ENCODE results near the gene NPL. TPM values are rescaled to one million over a fixed set of nuclear protein-coding genes. Genes with fewer than 3 reads are reported as not detected.

The NPL gene
- total RNA-seq, 1 donor from 2014 or later: 4.8 TPM

GRCh38 chr1:182783068-182783467, 6.5 kb upstream of the NPL start:
- DNase-seq (ENCODE audit: low spot score): peak; percentile 28
- TF ChIP-seq CTCF (IDR thresholded peaks at IDR 0.05; ENCODE audit: unreplicated experiment): no peak
- peaks cover 2% of the 10 kb centered on the region for H3K27me3 Mint-ChIP-seq (ENCODE audit: unreplicated experiment)
- no peaks in the 10 kb centered on the region for H3K36me3 Mint-ChIP-seq (ENCODE audit: low read depth, unreplicated experiment)
- peaks cover 19% of the 10 kb centered on the region for H3K4me1 Mint-ChIP-seq (ENCODE audit: unreplicated experiment)
- no peak overlapping the region for H3K4me3 Mint-ChIP-seq (ENCODE audit: unreplicated experiment)
- no peaks in the 10 kb centered on the region for H3K9me3 Mint-ChIP-seq (ENCODE audit: unreplicated experiment)
- no peak overlapping the region for H3K27ac Mint-ChIP-seq (ENCODE audit: unreplicated experiment)

- Mint-ChIP-seq H3K27ac (ENCODE audit: unreplicated experiment) (no peak overlapping the region), H3K36me3 (ENCODE audit: low read depth, unreplicated experiment) (no peaks in the 10 kb centered on the region), H3K4me1 (ENCODE audit: unreplicated experiment) (peaks cover 22% of the 10 kb centered on the region), H3K27me3 (ENCODE audit: unreplicated experiment) (peaks cover 2% of the 10 kb centered on the region), H3K4me3 (ENCODE audit: unreplicated experiment) (no peak overlapping the region), H3K9me3 (ENCODE audit: unreplicated experiment) (no peaks in the 10 kb centered on the region)
- peak; percentile 21 for DNase-seq (ENCODE audit: low spot score)
- peak; percentile 78 for TF ChIP-seq CTCF (IDR thresholded peaks at IDR 0.05; ENCODE audit: unreplicated experiment)
These were observed 4.9 kb upstream of the NPL start for GRCh38 chr1:182784556-182785171.

- Mint-ChIP-seq H3K9me3 (ENCODE audit: unreplicated experiment) (no peaks in the 10 kb centered on the region), H3K36me3 (ENCODE audit: low read depth, unreplicated experiment) (no peaks in the 10 kb centered on the region), H3K27ac (ENCODE audit: unreplicated experiment) (no peak overlapping the region), H3K4me3 (ENCODE audit: unreplicated experiment) (no peak overlapping the region), H3K4me1 (ENCODE audit: unreplicated experiment) (peaks cover 22% of the 10 kb centered on the region), H3K27me3 (ENCODE audit: unreplicated experiment) (peaks cover 4% of the 10 kb centered on the region)
- no peak for DNase-seq (ENCODE audit: low spot score)
- no peak for TF ChIP-seq CTCF (IDR thresholded peaks at IDR 0.05; ENCODE audit: unreplicated experiment)
These were observed 4.4 kb upstream of the NPL start for GRCh38 chr1:182785181-182785580.

GRCh38 chr1:182786223-182786994, 3.2 kb upstream of the NPL start:
- Mint-ChIP-seq H3K9me3 (ENCODE audit: unreplicated experiment) (no peaks in the 10 kb centered on the region), H3K36me3 (ENCODE audit: low read depth, unreplicated experiment) (no peaks in the 10 kb centered on the region), H3K27ac (ENCODE audit: unreplicated experiment) (no peak overlapping the region), H3K4me3 (ENCODE audit: unreplicated experiment) (no peak overlapping the region), H3K27me3 (ENCODE audit: unreplicated experiment) (peaks cover 4% of the 10 kb centered on the region), H3K4me1 (ENCODE audit: unreplicated experiment) (peaks cover 18% of the 10 kb centered on the region)
- peak; percentile 64 for TF ChIP-seq CTCF (IDR thresholded peaks at IDR 0.05; ENCODE audit: unreplicated experiment)
- DNase-seq (ENCODE audit: low spot score): peak; percentile 79

- no peak for DNase-seq (ENCODE audit: low spot score)
- Mint-ChIP-seq H3K4me1 (ENCODE audit: unreplicated experiment) (peaks cover 12% of the 10 kb centered on the region), H3K4me3 (ENCODE audit: unreplicated experiment) (no peak overlapping the region), H3K36me3 (ENCODE audit: low read depth, unreplicated experiment) (no peaks in the 10 kb centered on the region), H3K27ac (ENCODE audit: unreplicated experiment) (no peak overlapping the region), H3K27me3 (ENCODE audit: unreplicated experiment) (peaks cover 4% of the 10 kb centered on the region), H3K9me3 (ENCODE audit: unreplicated experiment) (no peaks in the 10 kb centered on the region)
- no peak for TF ChIP-seq CTCF (IDR thresholded peaks at IDR 0.05; ENCODE audit: unreplicated experiment)
These were observed 2.6 kb upstream of the NPL start for GRCh38 chr1:182786995-182787324.

Data from endothelial cell (in vitro differentiated cells).